ENCODE data around the gene JPH2. TPM values are rescaled to one million over a fixed set of nuclear protein-coding genes. Genes with fewer than 3 reads are reported as not detected.

The JPH2 gene
- total RNA-seq, 2 donors from 2014 or later = 0.09 to 0.42 TPM

Other genes starting within 250 kb of the JPH2 start
- gene OSER1, start 23.6 kb upstream of the JPH2 start, total RNA-seq = 10 to 100 TPM; 30.5 to 38.6 TPM
- gene GDAP1L1, start 60.1 kb upstream of the JPH2 start, total RNA-seq = not detected
- gene FITM2, start 124.0 kb upstream of the JPH2 start, total RNA-seq = 1 to 10 TPM; 2.2 TPM
- not detected for gene R3HDML, start 149.9 kb upstream of the JPH2 start, total RNA-seq
- not detected for gene HNF4A, start 168.5 kb upstream of the JPH2 start, total RNA-seq

Measured in activated T-helper 17 cell treated with anti-CD3 and anti-CD28 coated beads, Interleukin-2, amount 50 U/mL, for 72 hours (primary cell).